ENCODE measurements around the gene DLG2. TPM values are rescaled to one million over a fixed set of nuclear protein-coding genes. Genes with fewer than 3 reads are reported as not detected.

The DLG2 gene
- total and polyA plus RNA-seq, 4 donors: 0.30 to 5.5 (median 0.68) TPM

GRCh38 chr11:84420271-84420670, 1206.9 kb downstream of the DLG2 start:
- Histone ChIP-seq H3K4me3 (ENCODE audit: low read depth in 1 of 3, low read length in 3 of 3) (no peak overlapping the region), H3K4me1 (ENCODE audit: control insufficient read depth in 4 of 4, insufficient read depth in 4 of 4, low read length in 3 of 4) (no peaks in the 10 kb centered on the region), H3K9ac (ENCODE audit: low read depth in 1 of 2, low read length in 2 of 2) (no peak overlapping the region), H3K9me3 (ENCODE audit: control insufficient read depth in 4 of 4, low read length in 3 of 4) (no peaks in the 10 kb centered on the region), H3K27ac (ENCODE audit: low read depth in 1 of 2, low read length in 2 of 2) (no peak overlapping the region), H3K36me3 (ENCODE audit: control insufficient read depth in 4 of 4, insufficient read depth in 3 of 4, low read depth in 1 of 4, low read length in 3 of 4) (no peaks in the 10 kb centered on the region), H3K27me3 (ENCODE audit: control insufficient read depth in 4 of 4, insufficient read depth in 4 of 4, low read length in 3 of 4) (no peaks in the 10 kb centered on the region)
- WGBS: 61% methylated on average over 4 of the region's 4 CpGs
- TF ChIP-seq REST (IDR thresholded peaks at IDR 0.05) (no peak), RXRA (IDR thresholded peaks at IDR 0.05) (no peak), GABPA (IDR thresholded peaks at IDR 0.05 in 1 of 2, conservative IDR thresholded peaks at IDR 0.05 in 1 of 2) (no peak), YY1 (IDR thresholded peaks at IDR 0.05) (no peak), FOXA1 (IDR thresholded peaks at IDR 0.05) (no peak), NR2F2 (IDR thresholded peaks at IDR 0.05) (no peak), HNF4A (conservative IDR thresholded peaks at IDR 0.05) (no peak), CTCF (IDR thresholded peaks at IDR 0.05; ENCODE audit: low read depth, low read length, missing input control) (no peak), HNF4G (IDR thresholded peaks at IDR 0.05) (no peak)
- TF ChIP-seq, protein P1, sequence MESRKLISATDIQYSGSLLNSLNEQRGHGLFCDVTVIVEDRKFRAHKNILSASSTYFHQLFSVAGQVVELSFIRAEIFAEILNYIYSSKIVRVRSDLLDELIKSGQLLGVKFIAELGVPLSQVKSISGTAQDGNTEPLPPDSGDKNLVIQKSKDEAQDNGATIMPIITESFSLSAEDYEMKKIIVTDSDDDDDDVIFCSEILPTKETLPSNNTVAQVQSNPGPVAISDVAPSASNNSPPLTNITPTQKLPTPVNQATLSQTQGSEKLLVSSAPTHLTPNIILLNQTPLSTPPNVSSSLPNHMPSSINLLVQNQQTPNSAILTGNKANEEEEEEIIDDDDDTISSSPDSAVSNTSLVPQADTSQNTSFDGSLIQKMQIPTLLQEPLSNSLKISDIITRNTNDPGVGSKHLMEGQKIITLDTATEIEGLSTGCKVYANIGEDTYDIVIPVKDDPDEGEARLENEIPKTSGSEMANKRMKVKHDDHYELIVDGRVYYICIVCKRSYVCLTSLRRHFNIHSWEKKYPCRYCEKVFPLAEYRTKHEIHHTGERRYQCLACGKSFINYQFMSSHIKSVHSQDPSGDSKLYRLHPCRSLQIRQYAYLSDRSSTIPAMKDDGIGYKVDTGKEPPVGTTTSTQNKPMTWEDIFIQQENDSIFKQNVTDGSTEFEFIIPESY (IDR thresholded peaks at IDR 0.05): no peak
- no peak for DNase-seq (ENCODE audit: low spot score)

DNA sequence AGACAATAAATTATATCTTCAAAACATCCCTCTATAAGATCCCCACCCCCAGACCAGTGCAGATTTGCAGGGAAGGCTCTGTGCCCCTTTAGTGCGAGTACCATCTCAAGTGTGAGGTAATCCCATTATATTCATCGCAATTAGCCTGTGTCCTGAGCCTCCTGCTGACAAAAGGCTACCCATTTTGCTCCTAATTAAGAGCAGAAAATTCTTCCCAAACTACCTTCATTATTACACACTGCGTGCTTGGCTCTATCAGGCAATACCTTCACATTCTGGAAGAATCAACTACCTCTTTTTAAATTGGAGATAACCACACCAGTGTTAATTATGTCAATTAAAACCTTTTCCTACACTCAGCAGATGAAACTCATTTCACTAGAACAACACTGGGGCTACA, 1207.5 kb downstream of the DLG2 start:
- H3K4me3 ChIP-seq (ENCODE audit: low read depth in 1 of 3, low read length in 3 of 3): no peak overlapping the region
- H3K4me1 ChIP-seq (ENCODE audit: control insufficient read depth in 4 of 4, insufficient read depth in 4 of 4, low read length in 3 of 4): no peaks in the 10 kb centered on the region
- no peak overlapping the region for H3K9ac ChIP-seq (ENCODE audit: low read depth in 1 of 2, low read length in 2 of 2)
- WGBS: 52% methylated on average over 3 of the region's 3 CpGs
- DNase-seq (ENCODE audit: low spot score): no peak
- no peak overlapping the region for H3K27ac ChIP-seq (ENCODE audit: low read depth in 1 of 2, low read length in 2 of 2)
- H3K36me3 ChIP-seq (ENCODE audit: control insufficient read depth in 4 of 4, insufficient read depth in 3 of 4, low read depth in 1 of 4, low read length in 3 of 4): no peaks in the 10 kb centered on the region
- no peaks in the 10 kb centered on the region for H3K9me3 ChIP-seq (ENCODE audit: control insufficient read depth in 4 of 4, low read length in 3 of 4)
- TF ChIP-seq REST (IDR thresholded peaks at IDR 0.05): no peak
- no peaks in the 10 kb centered on the region for H3K27me3 ChIP-seq (ENCODE audit: control insufficient read depth in 4 of 4, insufficient read depth in 4 of 4, low read length in 3 of 4)
